RWPE2 (cell line): ENCODE results near the gene RTEL1.
A peak's percentile ranks its signal among the peaks of the same experiment; 100 is the strongest.

Source experiments
- ATAC-seq: fragments of 200-7000 bp; cut with Tn5 transposase; 3 replicates; pipeline ENCODE4 v1.9.1; 2021; ENCODE audit warnings: low read depth
- DNase-seq: peaks from one replicate; pipeline ENCODE4 v3.0.0-alpha.2; 2020; ENCODE audit warnings: low spot score
- H3K27ac ChIP-seq: fragments of 450-650 bp; 2 replicates; pipeline ENCODE4 v1.5.1; 2017; ENCODE audit warnings: mild to moderate bottlenecking; ENCODE audit not compliant: poor library complexity, severe bottlenecking
- H3K27me3 ChIP-seq: fragments of 250-450 bp; sonication (Bioruptor Pico); 2 replicates; pipeline ENCODE4 v1.5.1; 2021; ENCODE audit warnings: mild to moderate bottlenecking, moderate library complexity; ENCODE audit not compliant: insufficient read depth, poor library complexity, severe bottlenecking
- H3K36me3 ChIP-seq: fragments of 250-450 bp; sonication (Bioruptor Pico); 2 replicates; pipeline ENCODE4 v1.5.1; 2020; ENCODE audit warnings: low read depth, mild to moderate bottlenecking, moderate library complexity
- H3K4me1 ChIP-seq: fragments of 250-450 bp; sonication (Bioruptor Pico); 2 replicates; pipeline ENCODE4 v1.5.1; 2021; ENCODE audit warnings: mild to moderate bottlenecking, moderate library complexity; ENCODE audit not compliant: insufficient read depth, poor library complexity, severe bottlenecking
- H3K4me3 ChIP-seq: fragments of 250-450 bp; sonication (Bioruptor Pico); 2 replicates; pipeline ENCODE4 v1.5.1; 2021; ENCODE audit warnings: mild to moderate bottlenecking, moderate library complexity; ENCODE audit not compliant: severe bottlenecking
- H3K9me3 ChIP-seq: fragments of 250-450 bp; sonication (Bioruptor Pico); 2 replicates; pipeline ENCODE4 v1.5.1; 2021; ENCODE audit warnings: mild to moderate bottlenecking, moderate library complexity; ENCODE audit not compliant: severe bottlenecking
- CTCF ChIP-seq: fragments of 450-650 bp; IDR thresholded peaks from one replicate; pipeline ENCODE4 v1.5.1; 2017; ENCODE audit warnings: mild to moderate bottlenecking, moderate library complexity; ENCODE audit not compliant: poor library complexity, severe bottlenecking

The RTEL1 gene

GRCh38 chr20:63740627-63741353 lies 82.7 kb downstream of the RTEL1 start:
- peak; percentile 98 for DNase-seq
- peak; percentile 69 for ATAC-seq
- H3K27ac ChIP-seq, result peak overlapping the region; percentile 96
- peak; percentile 36 for TF ChIP-seq CTCF
- H3K36me3 ChIP-seq, result peaks cover 35% of the 10 kb centered on the region
- peaks cover 4% of the 10 kb centered on the region for H3K4me1 ChIP-seq
- H3K9me3 ChIP-seq, result no peaks in the 10 kb centered on the region
- H3K4me3 ChIP-seq, result peak overlapping the region; percentile 79
- no peaks in the 10 kb centered on the region for H3K27me3 ChIP-seq

DNA sequence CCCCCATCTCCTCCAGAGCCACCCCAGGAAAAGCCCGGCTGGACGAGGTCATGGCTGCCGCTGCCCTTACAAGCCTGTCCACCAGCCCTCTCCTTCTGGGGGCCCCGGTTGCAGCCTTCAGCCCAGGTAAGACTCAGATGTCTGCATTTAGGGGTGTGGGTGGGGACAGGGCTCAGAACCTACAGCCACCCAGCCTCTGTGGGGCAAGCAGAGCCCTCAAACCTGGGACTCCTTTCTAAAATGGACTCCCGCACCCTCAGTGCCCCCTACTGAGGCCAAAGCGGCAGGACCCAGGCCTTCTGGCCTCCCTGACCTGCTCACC lies 83.2 kb downstream of the RTEL1 start:
- Histone ChIP-seq H3K27ac (peak overlapping the region; percentile 96), H3K9me3 (no peaks in the 10 kb centered on the region), H3K36me3 (peaks cover 31% of the 10 kb centered on the region), H3K4me1 (peaks cover 4% of the 10 kb centered on the region), H3K27me3 (no peaks in the 10 kb centered on the region), H3K4me3 (peak overlapping the region; percentile 79)
- DNase-seq (no peak), ATAC-seq (no peak)
- no peak for TF ChIP-seq CTCF

DNA sequence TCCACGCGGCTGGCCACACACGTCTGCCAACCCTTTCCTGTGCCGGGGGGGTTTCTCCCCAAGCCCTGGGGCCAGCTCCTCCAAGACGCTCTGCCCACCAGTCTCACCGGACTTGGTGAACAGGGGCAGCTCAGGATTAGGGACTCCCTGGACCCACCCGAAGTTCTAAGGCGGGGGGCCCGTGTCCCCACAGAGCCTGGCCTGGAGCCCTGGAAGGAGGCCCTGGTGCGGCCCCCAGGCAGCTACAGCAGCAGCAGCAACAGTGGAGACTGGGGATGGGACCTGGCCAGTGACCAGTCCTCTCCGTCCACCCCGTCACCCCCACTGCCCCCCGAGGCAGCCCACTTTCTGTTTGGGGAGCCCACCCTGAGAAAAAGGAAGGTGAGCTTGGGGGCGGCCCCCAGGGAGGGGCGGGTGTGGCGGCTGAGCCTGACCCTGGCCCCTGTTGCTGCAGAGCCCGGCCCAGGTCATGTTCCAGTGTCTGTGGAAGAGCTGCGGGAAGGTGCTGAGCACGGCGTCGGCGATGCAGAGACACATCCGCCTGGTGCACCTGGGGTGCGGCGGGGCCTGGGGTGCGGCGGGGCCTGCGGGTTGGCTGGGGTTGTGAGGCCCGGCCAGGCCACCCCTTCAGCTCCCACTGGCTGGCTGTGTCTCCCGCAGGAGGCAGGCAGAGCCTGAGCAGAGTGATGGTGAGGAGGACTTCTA lies 83.7 kb downstream of the RTEL1 start:
- peak overlapping the region; percentile 79 for H3K4me3 ChIP-seq
- H3K36me3 ChIP-seq, result peaks cover 31% of the 10 kb centered on the region
- DNase-seq (peak; percentile 89), ATAC-seq (no peak)
- no peaks in the 10 kb centered on the region for H3K9me3 ChIP-seq
- no peaks in the 10 kb centered on the region for H3K27me3 ChIP-seq
- H3K4me1 ChIP-seq, result peaks cover 4% of the 10 kb centered on the region
- H3K27ac ChIP-seq, result peak overlapping the region; percentile 96
- TF ChIP-seq CTCF, result no peak

- H3K4me3 ChIP-seq, result no peak overlapping the region
These were observed 84.4 kb downstream of the RTEL1 start for GRCh38 chr20:63742381-63743024.

More at GRCh38 chr20:63742381-63743024, 84.4 kb downstream of the RTEL1 start:
- DNase-seq (no peak), ATAC-seq (no peak)
- peaks cover 4% of the 10 kb centered on the region for H3K4me1 ChIP-seq
- no peaks in the 10 kb centered on the region for H3K27me3 ChIP-seq
- H3K27ac ChIP-seq, result no peak overlapping the region
- no peaks in the 10 kb centered on the region for H3K9me3 ChIP-seq
- no peak for TF ChIP-seq CTCF
- H3K36me3 ChIP-seq, result peaks cover 31% of the 10 kb centered on the region
